GM21786 (cell line): ENCODE results near the gene ZNF79.
"Not testable (repeated sequence)": the region's sequence is repeated elsewhere in the genome, so short reads cannot be mapped to it uniquely, and the experiment has no call there.

Experiments
- ATAC-seq: cut with Tn5 transposase; IDR thresholded peaks from one replicate; pipeline ENCODE4 v1.9.1; 2021; ENCODE audit not compliant: unreplicated experiment

The ZNF79 gene

GRCh38 chr9:127451858-127452656, 27.9 kb downstream of the ZNF79 start:
- no peak for ATAC-seq

GRCh38 chr9:127452691-127453090, 28.5 kb downstream of the ZNF79 start:
- ATAC-seq, result no peak

GRCh38 chr9:127455324-127455992, 31.3 kb downstream of the ZNF79 start:
- no peak for ATAC-seq

GRCh38 chr9:127457191-127457878, 33.2 kb downstream of the ZNF79 start:
- ATAC-seq, result no peak

- no peak for ATAC-seq
Measured at GRCh38 chr9:127458921-127459320, 34.7 kb downstream of the ZNF79 start.

- ATAC-seq, result no peak
Measured at GRCh38 chr9:127463382-127463781, 39.2 kb downstream of the ZNF79 start.

GRCh38 chr9:127463911-127464310, 39.7 kb downstream of the ZNF79 start:
- ATAC-seq, result no peak

- not testable (repeated sequence) for ATAC-seq
Measured at GRCh38 chr9:127466407-127466917, 42.3 kb downstream of the ZNF79 start.

GRCh38 chr9:127467621-127468020, 43.4 kb downstream of the ZNF79 start:
- no peak for ATAC-seq

GRCh38 chr9:127470662-127471061, 46.5 kb downstream of the ZNF79 start:
- ATAC-seq, result no peak

- no peak for ATAC-seq
Measured at GRCh38 chr9:127473501-127473900, 49.3 kb downstream of the ZNF79 start.

- no peak for ATAC-seq
Measured at GRCh38 chr9:127473932-127474331, 49.8 kb downstream of the ZNF79 start.

GRCh38 chr9:127474592-127474991, 50.4 kb downstream of the ZNF79 start:
- no peak for ATAC-seq

GRCh38 chr9:127479507-127480081, 55.4 kb downstream of the ZNF79 start:
- no peak for ATAC-seq

- ATAC-seq, result no peak
Measured at GRCh38 chr9:127482662-127483061, 58.5 kb downstream of the ZNF79 start.

- ATAC-seq, result no peak
Measured at GRCh38 chr9:127485995-127486394, 61.8 kb downstream of the ZNF79 start.

GRCh38 chr9:127488946-127489345, 64.8 kb downstream of the ZNF79 start:
- no peak for ATAC-seq

- no peak for ATAC-seq
Measured at GRCh38 chr9:127489471-127490115, 65.4 kb downstream of the ZNF79 start.

- ATAC-seq, result no peak
Measured at GRCh38 chr9:127490535-127491230, 66.5 kb downstream of the ZNF79 start.

GRCh38 chr9:127491516-127491915, 67.3 kb downstream of the ZNF79 start:
- no peak for ATAC-seq
